K562 (cell line): ENCODE measurements around the gene HS6ST1. TPM values are rescaled to one million over a fixed set of nuclear protein-coding genes. Genes with fewer than 3 reads are reported as not detected.

Source experiments
- ATAC-seq: fragments of 200-7000 bp; cut with Tn5 transposase; 3 replicates; pipeline ENCODE4 v1.9.1; 2020; ENCODE audit warnings: moderate library complexity
- BruUV-seq: library from RNA; stranded (reverse); fragments of 400-500 nt; replicated peaks from 2 replicates; lab custom pipeline; 2021; lab: Mats Ljungman, UMichigan
- CTCF ChIA-PET: fragments of 300-600 bp; formaldehyde crosslinking; extraction: SDS; loops from one replicate; lab custom pipeline; 2021; ENCODE audit warnings: low intra/inter-chr PET ratio; lab: Yijun Ruan, JAX
- POLR2A ChIA-PET: fragments of 300-600, 350-650 bp; sonication (Branson Sonifier 250); formaldehyde crosslinking; extraction: SDS; loops from one replicate; lab custom pipeline; 2021; ENCODE audit warnings: antibody characterized with exemption, inconsistent platforms; lab: Yijun Ruan, JAX
- DNase-seq, 4 experiments: peaks; one replicate each; pipeline versions ENCODE4 v3.0.0 to v3.0.0-alpha.2; 2011 to 2018; ENCODE audit warnings: low spot score in 3 of 4, mixed read lengths in 3 of 4; ENCODE audit errors: extremely low read depth in 1 of 4
- FAIRE-seq: peaks from 2 replicates; lab custom pipeline; 2011; peaks lifted over from hg19 to GRCh38; lab: Jason Lieb, UNC
- H2AFZ ChIP-seq: 2 replicates; pipeline ENCODE4 v1.6.0; 2011; ENCODE audit warnings: low read depth, low read length, control low read depth, inconsistent platforms
- H3K27ac ChIP-seq: fragments of 200-600 bp; 3 replicates; pipeline ENCODE4 v1.8.0; 2011; ENCODE audit warnings: low read depth, mild to moderate bottlenecking, control low read depth, inconsistent platforms, low read length, moderate library complexity, mixed read lengths; ENCODE audit errors: extremely low read depth
- H3K27me3 ChIP-seq, 2 experiments: fragments of 300-600 bp in 1 of 2; 2 replicates in 1 of 2; 3 replicates in 1 of 2; pipeline versions ENCODE4 v1.6.0 to v1.8.0; 2011; ENCODE audit warnings: inconsistent platforms in 2 of 2, low read length in 2 of 2, mild to moderate bottlenecking in 1 of 2, mixed read lengths in 1 of 2, moderate library complexity in 1 of 2; ENCODE audit not compliant: control insufficient read depth in 2 of 2, insufficient read depth in 2 of 2
- H3K36me3 ChIP-seq: fragments of 300-600 bp; 3 replicates; pipeline ENCODE4 v1.8.0; 2011; ENCODE audit warnings: mild to moderate bottlenecking, low read length, inconsistent platforms; ENCODE audit not compliant: control insufficient read depth, insufficient read depth
- H3K4me1 ChIP-seq, 2 experiments: fragments of 200-600 bp in 1 of 2; replicated peaks in 1 of 2; 2 replicates in 1 of 2; 3 replicates in 1 of 2; pipeline versions ENCODE4 v1.5.1 to v1.8.0; 2011; ENCODE audit warnings: inconsistent platforms in 2 of 2, low read length in 2 of 2, mild to moderate bottlenecking in 1 of 2, mixed read lengths in 1 of 2, moderate library complexity in 1 of 2; ENCODE audit not compliant: control insufficient read depth in 2 of 2, insufficient read depth in 2 of 2
- H3K4me2 ChIP-seq: 2 replicates; pipeline ENCODE4 v1.6.1; 2011; ENCODE audit warnings: low read length, control low read depth, inconsistent platforms, mixed read lengths; ENCODE audit not compliant: insufficient read depth
- H3K4me3 ChIP-seq: fragments of 200-600 bp; sonication (generic), shearing (Covaris generic); 2 replicates; pipeline ENCODE4 v1.5.1; 2016; ENCODE audit warnings: control low read depth, inconsistent platforms
- H3K79me2 ChIP-seq: fragments of 200-600 bp; 3 replicates; pipeline ENCODE4 v1.8.0; 2011; ENCODE audit warnings: low read length, inconsistent platforms; ENCODE audit not compliant: control insufficient read depth, insufficient read depth
- H3K9ac ChIP-seq, 2 experiments: 2 replicates each; pipeline versions ENCODE4 v1.6.0 to v1.6.1; 2011; ENCODE audit warnings: low read depth in 2 of 2, low read length in 2 of 2, control low read depth in 1 of 2, inconsistent platforms in 1 of 2, mild to moderate bottlenecking in 1 of 2, mixed read lengths in 1 of 2; ENCODE audit not compliant: insufficient read depth in 1 of 2
- H3K9me1 ChIP-seq: one replicate; pipeline ENCODE4 v1.6.0; 2011; ENCODE audit warnings: inconsistent platforms, mild to moderate bottlenecking, low read length, moderate library complexity; ENCODE audit not compliant: control insufficient read depth, insufficient read depth
- H3K9me3 ChIP-seq: replicated peaks from 2 replicates; pipeline ENCODE4 v1.5.1; 2011; ENCODE audit warnings: low read depth, low read length, inconsistent platforms; ENCODE audit not compliant: control insufficient read depth, insufficient read depth
- H4K20me1 ChIP-seq: replicated peaks from 2 replicates; pipeline ENCODE4 v1.6.1; 2011; ENCODE audit warnings: low read length, inconsistent platforms, mixed read lengths; ENCODE audit not compliant: control insufficient read depth, insufficient read depth
- CHD7 ChIP-seq: fragments of 200-600 bp; sonication (generic); IDR thresholded peaks from one replicate; pipeline ENCODE4 v1.6.1; 2012; ENCODE audit warnings: mild to moderate bottlenecking, low read depth, low read length, inconsistent platforms
- EHMT2 ChIP-seq: fragments of 450-650 bp; IDR thresholded peaks from 2 replicates; pipeline ENCODE4 v1.6.1; 2018; ENCODE audit warnings: antibody characterized with exemption
- FOXJ3 ChIP-seq: sonication (generic); formaldehyde crosslinking; IDR thresholded peaks from 2 replicates; pipeline ENCODE4 v1.4.0; 2020; ENCODE audit warnings: mild to moderate bottlenecking, missing genetic modification reagents
- L3MBTL2 ChIP-seq: fragments of 450-650 bp; IDR thresholded peaks from 2 replicates; pipeline ENCODE4 v1.6.1; 2016; ENCODE audit warnings: mild to moderate bottlenecking, moderate library complexity
- YY1 ChIP-seq, 3 experiments: IDR thresholded peaks; 2 replicates each; pipeline ENCODE4 v1.6.1; 2011; ENCODE audit warnings: low read length in 2 of 3, mild to moderate bottlenecking in 2 of 3, moderate library complexity in 2 of 3, borderline replicate concordance in 1 of 3, control low read depth in 1 of 3, low read depth in 1 of 3; ENCODE audit not compliant: insufficient read depth in 3 of 3, insufficient replicate concordance in 2 of 3, control insufficient read depth in 1 of 3, insufficient read length in 1 of 3; ENCODE audit errors: extremely low read depth in 1 of 3
- ZBTB43 ChIP-seq: sonication (generic); formaldehyde crosslinking; IDR thresholded peaks from 2 replicates; pipeline ENCODE4 v1.8.0; 2023; ENCODE audit warnings: mild to moderate bottlenecking, missing genetic modification reagents
- ZC3H11A ChIP-seq: IDR thresholded peaks from 2 replicates; pipeline ENCODE4 v1.6.1; 2012; ENCODE audit warnings: low read depth, low read length, improper control_type of control experiment
- ZNF41 ChIP-seq: fragments of 250-450 bp; sonication (Bioruptor Pico); conservative IDR thresholded peaks from 2 replicates; pipeline ENCODE4 v1.4.0; 2020; ENCODE audit warnings: mild to moderate bottlenecking
- WGBS: fragments of 100-300 bp; shearing (Covaris generic); methylation state at CpG from one replicate; pipeline ENCODE4 v1.1.6; 2016; ENCODE audit warnings: low coverage, mixed read lengths; ENCODE audit not compliant: insufficient coverage; ENCODE audit errors: missing lambda C conversion rate; 5-methylcytosine and 5-hydroxymethylcytosine counted together
- in situ Hi-C: fragments of 300-500 bp; cut with MboI; formaldehyde crosslinking; loops from 4 replicates; pipeline ENCODE4 v1.15.0; 2018; ENCODE audit warnings: inconsistent platforms, mixed read lengths
- intact Hi-C: fragments of 100-400 bp; cut with micrococcal nuclease; formaldehyde crosslinking; loops from 2 replicates; pipeline ENCODE4 v1.14.2; 2022
- polyA plus RNA-seq, 8 experiments: library from polyadenylated mRNA; depleted of rRNA in 4 of 8; stranded (reverse) in 5 of 8; unstranded in 3 of 8; fragments of >200 nt; fragmentation: Nextera tagmentation in 2 of 8; fragmentation: Illumina TruSeq in 1 of 8; extraction: Ambion mirVana in 2 of 8; extraction: Trizol in 1 of 8; gene quantifications; 2 replicates each; pipeline versions ENCODE4 v1.2.1 to v1.2.3, GENCODE V29; 2011 to 2014; ENCODE audit warnings: inconsistent platforms in 1 of 8, missing spikeins in 1 of 8
- total RNA-seq, 7 experiments: library from RNA; depleted of rRNA in 6 of 7; stranded (reverse); fragments of >200 nt in 6 of 7; fragmentation: Illumina TruSeq in 2 of 7; extraction: Trizol in 2 of 7; gene quantifications; 2 replicates each; pipeline versions ENCODE4 v1.2.1 to v1.2.3, GENCODE V29; 2011 to 2021; ENCODE audit warnings: low replicate concordance in 1 of 7

Gene HS6ST1
- total and polyA plus RNA-seq, 9 of the 15 experiments (the other 6 are each of a cell fraction or from before 2014, with no cell fraction given): 0.06 to 7.4 (median 3.8) TPM

GRCh38 chr2:128311216-128311754, 7.4 kb downstream of the HS6ST1 start:
- H3K9me3 ChIP-seq: no peaks in the 10 kb centered on the region
- no peak overlapping the region for H3K27ac ChIP-seq
- BruUV-seq: no TSS peak
- H3K36me3 ChIP-seq: no peaks in the 10 kb centered on the region
- CTCF ChIA-PET: no interaction called here
- intact Hi-C loops (no loop called here), in situ Hi-C loops (no loop called here)
- H3K4me2 ChIP-seq: no peak overlapping the region
- POLR2A ChIA-PET: no interaction called here
- no peaks in the 10 kb centered on the region for H3K79me2 ChIP-seq
- H3K27me3 ChIP-seq: no peaks in the 10 kb centered on the region
- peaks cover 14 to 42% of the 10 kb centered on the region in 2 experiments for H3K4me1 ChIP-seq
- WGBS: 43% methylated on average over 5 of the region's 7 CpGs
- no peak for FAIRE-seq
- no peak overlapping the region for H3K9ac ChIP-seq
- no peak overlapping the region for H3K4me3 ChIP-seq
- no peak overlapping the region for H2AFZ ChIP-seq
- peaks cover 6% of the 10 kb centered on the region for H3K9me1 ChIP-seq
- peaks cover 70% of the 10 kb centered on the region for H4K20me1 ChIP-seq
- ATAC-seq: no peak
- DNase-seq: no peak
- TF ChIP-seq YY1 (IDR thresholded peaks at IDR 0.05; ENCODE audit: borderline replicate concordance in 1 of 3, control insufficient read depth in 1 of 3, extremely low read depth in 1 of 3, insufficient read depth in 3 of 3, insufficient read length in 1 of 3, insufficient replicate concordance in 2 of 3, low read depth in 1 of 3, low read length in 2 of 3): no peak
- TF ChIP-seq CHD7: no peak
- TF ChIP-seq EHMT2: no peak
- no peak for TF ChIP-seq FOXJ3 (CRISPR knock-in tag)
- TF ChIP-seq ZC3H11A: no peak
- TF ChIP-seq L3MBTL2: no peak
- no peak for TF ChIP-seq ZNF41 (CRISPR knock-in tag)
- TF ChIP-seq ZBTB43 (CRISPR knock-in tag): no peak
